Epithelial cell of esophagus (primary cell): ENCODE results near the gene JSRP1.

Experiments used
- DNase-seq: peaks from one replicate; pipeline ENCODE4 v3.0.0; 2010; ENCODE audit warnings: low read depth
- H3K4me3 ChIP-seq: 2 replicates; pipeline ENCODE4 v1.5.1; 2011; ENCODE audit warnings: mild to moderate bottlenecking, low read length, control low read depth
- CTCF ChIP-seq: IDR thresholded peaks from 2 replicates; pipeline ENCODE4 v1.5.1; 2011; ENCODE audit warnings: low read depth, mild to moderate bottlenecking, low read length, control low read depth, inconsistent platforms; ENCODE audit not compliant: insufficient read depth; ENCODE audit errors: missing control alignments

JSRP1 gene

GRCh38 chr19:2269244-2270156, 13.3 kb upstream of the JSRP1 start:
- DNase-seq: peak; percentile 96
- peak; percentile 18 for TF ChIP-seq CTCF
- H3K4me3 ChIP-seq: peak overlapping the region; percentile 96

DNA sequence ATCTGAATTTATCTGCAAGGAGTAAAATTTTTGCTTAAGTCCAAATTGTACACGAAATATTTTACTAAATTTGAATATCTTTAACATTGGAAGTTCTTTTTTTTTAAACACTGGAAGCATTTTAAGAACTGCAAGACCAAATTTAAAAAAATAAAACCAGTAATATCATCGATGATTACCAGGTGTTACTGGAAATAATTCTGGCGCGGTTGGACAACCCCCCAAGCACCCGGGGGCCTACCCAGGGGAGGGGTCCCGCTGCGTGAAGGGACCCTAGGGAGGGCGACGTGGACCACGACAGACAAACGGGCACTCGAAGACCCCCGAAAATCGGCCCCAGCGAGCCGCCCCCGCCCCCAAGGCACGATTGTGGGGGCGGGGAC, 12.6 kb upstream of the JSRP1 start:
- no peak for DNase-seq
- no peak for TF ChIP-seq CTCF
- peak overlapping the region; percentile 70 for H3K4me3 ChIP-seq

DNA sequence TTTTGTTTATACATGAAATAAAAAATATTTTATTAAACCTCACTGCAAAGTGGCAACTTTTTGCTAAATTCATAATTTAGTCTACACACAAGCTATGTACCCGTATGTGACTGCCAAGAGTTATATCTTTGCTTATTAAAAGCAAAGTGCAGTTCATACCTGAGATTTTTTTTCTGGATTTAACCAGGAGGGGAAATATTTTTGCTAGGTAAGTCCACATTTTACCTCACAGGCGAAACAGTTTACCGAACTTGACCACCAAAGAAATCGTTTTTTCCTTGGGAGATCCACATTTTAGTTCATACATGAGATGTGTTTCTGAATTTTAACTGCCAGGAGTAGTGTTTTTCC, 12.2 kb upstream of the JSRP1 start:
- no peak for TF ChIP-seq CTCF
- no peak for DNase-seq
- H3K4me3 ChIP-seq: peak overlapping the region; percentile 70

DNA sequence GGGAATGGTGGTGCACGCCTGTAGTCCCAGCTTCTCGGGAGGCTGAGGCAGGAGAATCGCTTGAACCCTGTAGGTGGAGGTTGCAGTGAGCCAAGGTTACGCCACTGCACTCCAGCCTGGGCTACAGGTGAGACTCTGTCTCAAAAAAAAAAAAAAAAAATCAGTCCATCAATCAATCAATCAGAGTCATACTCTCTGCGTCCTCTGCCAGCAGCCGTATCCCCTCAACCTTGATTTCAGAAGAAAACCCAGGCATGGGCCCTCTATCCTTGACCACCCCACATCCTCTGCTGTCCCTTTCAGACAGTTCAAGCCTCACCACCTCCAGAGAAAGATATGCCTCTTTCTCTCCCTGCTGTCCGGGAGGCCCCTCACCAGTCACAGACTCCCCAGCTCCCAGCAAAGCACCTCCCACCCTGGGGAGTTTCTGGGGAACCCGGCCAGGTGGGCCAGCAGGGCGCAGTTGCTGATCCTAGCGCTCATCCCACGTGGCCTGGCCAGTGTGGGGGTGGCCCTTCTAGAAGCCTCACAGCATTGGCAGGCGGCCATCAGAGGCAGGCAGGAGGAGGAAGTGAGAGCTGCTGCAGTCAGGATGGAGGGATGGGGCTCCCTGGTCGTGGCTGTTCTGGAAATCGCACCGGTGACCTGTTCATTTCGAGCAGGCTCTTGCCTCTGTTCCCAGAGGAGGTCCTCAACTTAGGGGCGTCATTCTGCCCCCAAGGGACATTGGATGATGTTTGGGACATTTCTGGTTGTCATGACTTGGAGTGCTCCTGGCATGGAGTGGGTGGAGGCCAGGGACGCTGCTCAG, 10.2 kb upstream of the JSRP1 start:
- peak; percentile 71 for DNase-seq

GRCh38 chr19:2261438-2262172, 5.4 kb upstream of the JSRP1 start:
- DNase-seq: peak; percentile 51
- H3K4me3 ChIP-seq: no peak overlapping the region
- TF ChIP-seq CTCF: peak; percentile 62

More for the DNA sequence above, 10.2 kb upstream of the JSRP1 start:
- TF ChIP-seq CTCF: no peak
- H3K4me3 ChIP-seq: no peak overlapping the region

- H3K4me3 ChIP-seq: no peak overlapping the region
- no peak for TF ChIP-seq CTCF
- DNase-seq: peak; percentile 81
Measured at GRCh38 chr19:2260341-2260805, 4.2 kb upstream of the JSRP1 start.
